H1 (cell line): Measurements from ENCODE around the gene DYRK1B. TPM values are rescaled to one million over a fixed set of nuclear protein-coding genes. Genes with fewer than 3 reads are reported as not detected.
A peak's percentile ranks its signal among the peaks of the same experiment; 100 is the strongest.
"Not testable (repeated sequence)": the region's sequence is repeated elsewhere in the genome, so short reads cannot be mapped to it uniquely, and the experiment has no call there.

ENCODE experiments used
- CTCF ChIA-PET: fragments of 300-600 bp; sonication (Branson Sonifier 250); formaldehyde crosslinking; loops from one replicate; lab custom pipeline; 2021; ENCODE audit not compliant: partially characterized antibody; lab: Charles Lee
- POLR2A ChIA-PET: fragments of 300-600 bp; sonication (Branson Sonifier 250); formaldehyde crosslinking; loops from one replicate; lab custom pipeline; 2021; ENCODE audit warnings: inconsistent platforms; ENCODE audit not compliant: partially characterized antibody; lab: Charles Lee
- DNase-seq, 2 experiments: peaks; one replicate each; pipeline versions ENCODE4 v3.0.0 to v3.0.0-alpha.2; 2010 to 2022; ENCODE audit warnings: low spot score in 2 of 2, low read depth in 1 of 2, mixed read lengths in 1 of 2
- FAIRE-seq: peaks from 2 replicates; lab custom pipeline; 2011; peaks lifted over from hg19 to GRCh38; lab: Jason Lieb, UNC
- H2AFZ ChIP-seq: 2 replicates; pipeline ENCODE4 v1.8.1; 2012; ENCODE audit warnings: low read length, inconsistent platforms
- H2AK5ac ChIP-seq: 2 replicates; pipeline ENCODE4 v1.6.1; 2013; ENCODE audit warnings: low read depth, low read length
- H2BK120ac ChIP-seq: replicated peaks from 2 replicates; pipeline ENCODE3; 2013; ENCODE audit warnings: low read depth, low read length, inconsistent platforms
- H2BK12ac ChIP-seq: 2 replicates; pipeline ENCODE4 v1.6.1; 2013; ENCODE audit warnings: low read depth, low read length
- H2BK15ac ChIP-seq: 2 replicates; pipeline ENCODE4 v1.6.1; 2013; ENCODE audit warnings: low read length
- H2BK20ac ChIP-seq: 2 replicates; pipeline ENCODE4 v1.6.1; 2013; ENCODE audit warnings: low read length
- H2BK5ac ChIP-seq: 2 replicates; pipeline ENCODE4 v1.6.1; 2013; ENCODE audit warnings: low read depth, low read length
- H3K14ac ChIP-seq: 2 replicates; pipeline ENCODE4 v1.6.1; 2013; ENCODE audit warnings: inconsistent platforms; ENCODE audit not compliant: insufficient read length
- H3K18ac ChIP-seq: 2 replicates; pipeline ENCODE4 v1.6.1; 2013; ENCODE audit warnings: low read length; ENCODE audit errors: extremely low read depth
- H3K23ac ChIP-seq: 2 replicates; pipeline ENCODE4 v1.6.1; 2013; ENCODE audit warnings: inconsistent platforms; ENCODE audit not compliant: insufficient read length
- H3K23me2 ChIP-seq: 2 replicates; pipeline ENCODE4 v1.6.1; 2013; ENCODE audit warnings: low read depth, low read length
- H3K27ac ChIP-seq: 2 replicates; pipeline ENCODE4 v1.6.1; 2011; ENCODE audit warnings: low read depth, low read length, inconsistent platforms
- H3K27me3 ChIP-seq, 4 experiments: replicated peaks in 1 of 4; 1 replicate in 1 of 4; 2 replicates in 3 of 4; pipeline versions ENCODE4 v1.6.1 to v1.8.1; 2011 to 2013; ENCODE audit warnings: low read length in 3 of 4, mild to moderate bottlenecking in 3 of 4, inconsistent platforms in 2 of 4, mixed read lengths in 2 of 4, moderate library complexity in 1 of 4; ENCODE audit not compliant: control insufficient read depth in 3 of 4, insufficient read depth in 3 of 4; ENCODE audit errors: extremely low read depth in 1 of 4
- H3K36me3 ChIP-seq, 4 experiments: 2 replicates each; pipeline versions ENCODE4 v1.6.1 to v1.8.1; 2011 to 2013; ENCODE audit warnings: mild to moderate bottlenecking in 4 of 4, low read length in 3 of 4, moderate library complexity in 2 of 4, control low read depth in 1 of 4, inconsistent platforms in 1 of 4; ENCODE audit not compliant: insufficient read depth in 4 of 4, control insufficient read depth in 2 of 4
- H3K4ac ChIP-seq: replicated peaks from 2 replicates; pipeline ENCODE3; 2013; ENCODE audit warnings: low read length, low read depth, mixed read lengths, inconsistent platforms; ENCODE audit not compliant: insufficient read length
- H3K4me1 ChIP-seq, 4 experiments: replicated peaks in 1 of 4; 1 replicate in 1 of 4; 2 replicates in 3 of 4; pipeline versions ENCODE4 v1.6.1 to v1.8.1; 2011 to 2013; ENCODE audit warnings: low read length in 3 of 4, inconsistent platforms in 2 of 4, mixed read lengths in 1 of 4; ENCODE audit not compliant: insufficient read depth in 4 of 4, control insufficient read depth in 3 of 4
- H3K4me2 ChIP-seq, 2 experiments: 2 replicates each; pipeline versions ENCODE4 v1.6.1 to v1.8.1; 2011 to 2013; ENCODE audit warnings: low read depth in 2 of 2, low read length in 2 of 2, control low read depth in 1 of 2, inconsistent platforms in 1 of 2, mild to moderate bottlenecking in 1 of 2; ENCODE audit not compliant: insufficient read depth in 1 of 2
- H3K4me3 ChIP-seq, 4 experiments: fragments of 200-600, 300-600 bp in 1 of 4; sonication (generic), shearing (Covaris generic), sonication (Bioruptor Twin) in 1 of 4; 2 replicates each; pipeline versions ENCODE4 v1.5.1 to v1.8.1; 2011 to 2016; ENCODE audit warnings: low read length in 4 of 4, low read depth in 3 of 4, control low read depth in 2 of 4, inconsistent platforms in 2 of 4, mild to moderate bottlenecking in 2 of 4, mixed read lengths in 1 of 4, moderate library complexity in 1 of 4; ENCODE audit not compliant: insufficient read depth in 2 of 4; ENCODE audit errors: extremely low read depth in 1 of 4
- H3K56ac ChIP-seq: replicated peaks from 2 replicates; pipeline ENCODE3; 2013; ENCODE audit warnings: low read depth, mild to moderate bottlenecking, mixed read lengths, low read length, inconsistent platforms; ENCODE audit not compliant: insufficient read length
- H3K79me1 ChIP-seq: 2 replicates; pipeline ENCODE4 v1.6.1; 2013; ENCODE audit warnings: low read depth, low read length, control low read depth
- H3K79me2 ChIP-seq, 2 experiments: 2 replicates each; pipeline versions ENCODE4 v1.6.1 to v1.8.1; 2012 to 2013; ENCODE audit warnings: low read length in 2 of 2, mild to moderate bottlenecking in 2 of 2, inconsistent platforms in 1 of 2; ENCODE audit not compliant: insufficient read depth in 2 of 2, control insufficient read depth in 1 of 2
- H3K9ac ChIP-seq, 4 experiments: replicated peaks in 1 of 4; 1 replicate in 1 of 4; 2 replicates in 3 of 4; pipeline versions ENCODE4 v1.6.1 to v1.8.1; 2011 to 2013; ENCODE audit warnings: low read depth in 3 of 4, low read length in 3 of 4, control low read depth in 2 of 4, mild to moderate bottlenecking in 2 of 4, moderate library complexity in 2 of 4, inconsistent platforms in 1 of 4; ENCODE audit errors: extremely low read depth in 1 of 4
- H3K9me3 ChIP-seq, 2 experiments: 2 replicates each; pipeline versions ENCODE4 v1.6.1 to v1.8.1; 2012 to 2013; ENCODE audit warnings: mild to moderate bottlenecking in 2 of 2, moderate library complexity in 2 of 2, control low read depth in 1 of 2, inconsistent platforms in 1 of 2, low read depth in 1 of 2, low read length in 1 of 2, mixed read lengths in 1 of 2; ENCODE audit not compliant: insufficient read depth in 2 of 2
- H4K20me1 ChIP-seq, 2 experiments: replicated peaks in 1 of 2; 2 replicates each; pipeline versions ENCODE3 to v1.8.1; 2011 to 2013; ENCODE audit warnings: inconsistent platforms in 2 of 2, low read length in 2 of 2, mild to moderate bottlenecking in 1 of 2; ENCODE audit not compliant: insufficient read depth in 2 of 2, control insufficient read depth in 1 of 2
- H4K5ac ChIP-seq: 2 replicates; pipeline ENCODE4 v1.6.1; 2013; ENCODE audit warnings: low read length, low read depth, mixed read lengths, inconsistent platforms; ENCODE audit not compliant: insufficient read length
- H4K8ac ChIP-seq: 2 replicates; pipeline ENCODE4 v1.8.0; 2013; ENCODE audit warnings: mild to moderate bottlenecking, moderate library complexity, low read length, inconsistent platforms; ENCODE audit not compliant: insufficient read depth; ENCODE audit errors: extremely low read depth
- H4K91ac ChIP-seq: replicated peaks from 2 replicates; pipeline ENCODE3; 2013; ENCODE audit warnings: low read length, mixed read lengths, inconsistent platforms; ENCODE audit not compliant: insufficient read length
- CTCF ChIP-seq, 3 experiments: IDR thresholded peaks; 1 replicate in 2 of 3; 2 replicates in 1 of 3; pipeline versions ENCODE4 v1.5.1 to v1.6.1; 2011; ENCODE audit warnings: low read length in 3 of 3, mild to moderate bottlenecking in 3 of 3, inconsistent platforms in 2 of 3, low read depth in 1 of 3, moderate library complexity in 1 of 3; ENCODE audit not compliant: insufficient read depth in 1 of 3; ENCODE audit errors: control extremely low read depth in 1 of 3
- E2F6 ChIP-seq: IDR thresholded peaks from 2 replicates; pipeline ENCODE4 v1.6.1; 2012; ENCODE audit warnings: inconsistent platforms
- RAD21 ChIP-seq, 2 experiments: IDR thresholded peaks in 1 of 2; conservative IDR thresholded peaks in 1 of 2; 2 replicates each; pipeline ENCODE4 v1.6.1; 2011; ENCODE audit warnings: low read depth in 2 of 2, low read length in 2 of 2, improper control_type of control experiment in 1 of 2, inconsistent platforms in 1 of 2, mild to moderate bottlenecking in 1 of 2, moderate library complexity in 1 of 2
- WGBS, 2 experiments: shearing (Covaris generic) in 1 of 2; methylation state at CpG; one replicate each; pipeline versions ENCODE4 v1.1.6 to v1.1.7; 2013 to 2015; ENCODE audit warnings: low lambda C conversion rate in 2 of 2, mixed read lengths in 2 of 2, inconsistent platforms in 1 of 2, low coverage in 1 of 2, missing lambda C conversion rate in 1 of 2; ENCODE audit not compliant: insufficient replicate concordance in 2 of 2, insufficient coverage in 1 of 2, insufficient read length in 1 of 2; ENCODE audit errors: extremely low coverage in 1 of 2, missing lambda C conversion rate in 1 of 2; 5-methylcytosine and 5-hydroxymethylcytosine counted together
- polyA plus RNA-seq, 7 experiments: library from polyadenylated mRNA; depleted of rRNA in 3 of 7; stranded (reverse) in 5 of 7; unstranded in 2 of 7; fragments of >200 nt in 5 of 7; fragments of 200-250 nt in 2 of 7; gene quantifications; 1 replicate in 5 of 7; 2 replicates in 1 of 7; 4 replicates in 1 of 7; pipeline versions ENCODE4 v1.2.1 to v1.2.3, GENCODE V29; 2011 to 2013; ENCODE audit warnings: missing spikeins in 2 of 7, mixed read lengths in 2 of 7
- total RNA-seq: library from RNA; stranded (reverse); fragmentation: NEBNext Ultra II Directional; extraction: Animal tissue kit (Norgen Biotek cat#: 25700); gene quantifications from 2 replicates; pipeline ENCODE4 v1.2.1, GENCODE V29; 2021

Gene DYRK1B
- total and polyA plus RNA-seq, 2 of the 8 experiments (the other 6 are each of a cell fraction or from before 2014, with no cell fraction given), result 6.9 to 14.8 TPM

GRCh38 chr19:39881495-39882110, 47.6 kb upstream of the DYRK1B start:
- H3K23me2 ChIP-seq, H3K14ac ChIP-seq, H4K20me1 ChIP-seq, H2AK5ac ChIP-seq, H3K27me3 ChIP-seq, FAIRE-seq, H3K4me3 ChIP-seq, H3K23ac ChIP-seq, H2BK20ac ChIP-seq, H2AFZ ChIP-seq, H4K91ac ChIP-seq, H3K79me2 ChIP-seq, H2BK5ac ChIP-seq, H4K8ac ChIP-seq, H3K4ac ChIP-seq, H2BK15ac ChIP-seq, H2BK120ac ChIP-seq, H3K18ac ChIP-seq, H3K9me3 ChIP-seq, H3K36me3 ChIP-seq, H3K27ac ChIP-seq, H3K4me2 ChIP-seq, H2BK12ac ChIP-seq, H4K5ac ChIP-seq, H3K56ac ChIP-seq, POLR2A ChIA-PET, H3K9ac ChIP-seq, H3K4me1 ChIP-seq, H3K79me1 ChIP-seq: not testable (repeated sequence)
- 20% methylated on average over 13 of the region's 15 CpGs; no CpG with 5 or more reads in 1 of the 2 experiments for WGBS, 2 experiments
- CTCF ChIA-PET, result interaction anchor here (0.6 to 1.1 kb wide), 4 partner anchors 30 to 995 kb away, joined by 3 read pairs; no protein-coding TSS in a partner anchor
- TF ChIP-seq E2F6 (peak; percentile 20; the same call in 1 of the 2 replicates), CTCF (IDR thresholded peaks at IDR 0.05; ENCODE audit: control extremely low read depth in 1 of 3, insufficient read depth in 1 of 3, low read depth in 1 of 3, low read length in 3 of 3) (peak; percentile 64 to 71 (median 66)), RAD21 (IDR thresholded peaks at IDR 0.05 in 1 of 2, conservative IDR thresholded peaks at IDR 0.05 in 1 of 2; ENCODE audit: low read depth in 2 of 2, low read length in 2 of 2) (peak; percentile 60 to 62)
- peak in 1 of 2 experiments; percentile 87 for DNase-seq
